HEK293T (cell line): ENCODE measurements around the gene SAA1.

Experiments
- CTCF ChIA-PET: fragments of 350-600 bp; formaldehyde crosslinking; extraction: SDS; loops from one replicate; lab custom pipeline; 2021; ENCODE audit warnings: antibody characterized with exemption, inconsistent platforms; lab: Yijun Ruan, JAX
- POLR2A ChIA-PET: fragments of 350-600 bp; formaldehyde crosslinking; extraction: SDS; loops from one replicate; lab custom pipeline; 2020; ENCODE audit warnings: antibody characterized with exemption, inconsistent platforms; lab: Yijun Ruan, JAX
- DNase-seq: peaks from one replicate; pipeline ENCODE4 v3.0.0; 2012; ENCODE audit warnings: mixed read lengths; ENCODE audit errors: extremely low spot score
- ARNT ChIP-seq: fragments of 450-650 bp; IDR thresholded peaks from 2 replicates; pipeline ENCODE4 v1.6.1; 2017; ENCODE audit warnings: mild to moderate bottlenecking
- BHLHE40 ChIP-seq: fragments of 450-650 bp; IDR thresholded peaks from 2 replicates; pipeline ENCODE4 v1.6.1; 2016; ENCODE audit warnings: mild to moderate bottlenecking, moderate library complexity, borderline replicate concordance
- CTBP1 ChIP-seq: fragments of 450-650 bp; IDR thresholded peaks from 2 replicates; pipeline ENCODE4 v1.6.1; 2016; ENCODE audit warnings: borderline replicate concordance
- ELF4 ChIP-seq: fragments of 450-650 bp; IDR thresholded peaks from 2 replicates; pipeline ENCODE4 v1.6.1; 2017; ENCODE audit warnings: antibody characterized with exemption
- FOXA1 ChIP-seq: fragments of 450-650 bp; IDR thresholded peaks from 2 replicates; pipeline ENCODE4 v1.6.1; 2016; ENCODE audit warnings: mild to moderate bottlenecking
- FOXK2 ChIP-seq: fragments of 450-650 bp; IDR thresholded peaks from 2 replicates; pipeline ENCODE4 v1.6.1; 2016; ENCODE audit warnings: mild to moderate bottlenecking
- FOXM1 ChIP-seq: fragments of 450-650 bp; IDR thresholded peaks from 2 replicates; pipeline ENCODE4 v1.6.1; 2017; ENCODE audit warnings: mild to moderate bottlenecking, borderline replicate concordance
- HDGF ChIP-seq: fragments of 450-650 bp; IDR thresholded peaks from 2 replicates; pipeline ENCODE4 v1.6.1; 2017; ENCODE audit warnings: antibody characterized with exemption, borderline replicate concordance
- L3MBTL2 ChIP-seq: fragments of 450-650 bp; conservative IDR thresholded peaks from 2 replicates; pipeline ENCODE4 v1.6.1; 2016; ENCODE audit warnings: mild to moderate bottlenecking
- LEF1 ChIP-seq: fragments of 450-650 bp; IDR thresholded peaks from 2 replicates; pipeline ENCODE4 v1.6.1; 2017; ENCODE audit warnings: mild to moderate bottlenecking, borderline replicate concordance
- NFRKB ChIP-seq: fragments of 450-650 bp; IDR thresholded peaks from 2 replicates; pipeline ENCODE4 v1.6.1; 2016; ENCODE audit warnings: mild to moderate bottlenecking, moderate library complexity
- SP1 ChIP-seq: fragments of 450-650 bp; IDR thresholded peaks from 2 replicates; pipeline ENCODE4 v1.6.1; 2017
- SUZ12 ChIP-seq: fragments of 450-650 bp; IDR thresholded peaks from 2 replicates; pipeline ENCODE4 v1.6.1; 2016; ENCODE audit warnings: mild to moderate bottlenecking
- TARDBP ChIP-seq: fragments of 450-650 bp; IDR thresholded peaks from 2 replicates; pipeline ENCODE4 v1.6.1; 2016
- ZNF384 ChIP-seq: fragments of 450-650 bp; IDR thresholded peaks from 2 replicates; pipeline ENCODE4 v1.6.1; 2016
- TF ChIP-seq, protein P1 (sequence below): fragments of 450-650 bp; IDR thresholded peaks from 2 replicates; pipeline ENCODE4 v1.6.1; 2016

Gene SAA1

GRCh38 chr11:18315893-18316292 is 49.8 kb downstream of the SAA1 start:
- DNase-seq = no peak
- ChIA-PET CTCF (interaction anchor here (0.6 kb wide), 1 partner anchor 182 kb away, joined by 3 read pairs; no protein-coding TSS in a partner anchor), POLR2A (interaction anchor here (0.9 kb wide), 1 partner anchor 26 kb away, joined by 3 read pairs; no protein-coding TSS in a partner anchor)
- TF ChIP-seq FOXM1 (no peak), L3MBTL2 (no peak), ZNF384 (no peak), SUZ12 (no peak), CTBP1 (no peak), SP1 (no peak), NFRKB (no peak), HDGF (no peak), FOXA1 (no peak), BHLHE40 (no peak), ARNT (no peak), FOXK2 (no peak), TARDBP (no peak), LEF1 (no peak), ELF4 (no peak)
- TF ChIP-seq, protein P1, sequence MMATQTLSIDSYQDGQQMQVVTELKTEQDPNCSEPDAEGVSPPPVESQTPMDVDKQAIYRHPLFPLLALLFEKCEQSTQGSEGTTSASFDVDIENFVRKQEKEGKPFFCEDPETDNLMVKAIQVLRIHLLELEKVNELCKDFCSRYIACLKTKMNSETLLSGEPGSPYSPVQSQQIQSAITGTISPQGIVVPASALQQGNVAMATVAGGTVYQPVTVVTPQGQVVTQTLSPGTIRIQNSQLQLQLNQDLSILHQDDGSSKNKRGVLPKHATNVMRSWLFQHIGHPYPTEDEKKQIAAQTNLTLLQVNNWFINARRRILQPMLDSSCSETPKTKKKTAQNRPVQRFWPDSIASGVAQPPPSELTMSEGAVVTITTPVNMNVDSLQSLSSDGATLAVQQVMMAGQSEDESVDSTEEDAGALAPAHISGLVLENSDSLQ = no peak

DNA sequence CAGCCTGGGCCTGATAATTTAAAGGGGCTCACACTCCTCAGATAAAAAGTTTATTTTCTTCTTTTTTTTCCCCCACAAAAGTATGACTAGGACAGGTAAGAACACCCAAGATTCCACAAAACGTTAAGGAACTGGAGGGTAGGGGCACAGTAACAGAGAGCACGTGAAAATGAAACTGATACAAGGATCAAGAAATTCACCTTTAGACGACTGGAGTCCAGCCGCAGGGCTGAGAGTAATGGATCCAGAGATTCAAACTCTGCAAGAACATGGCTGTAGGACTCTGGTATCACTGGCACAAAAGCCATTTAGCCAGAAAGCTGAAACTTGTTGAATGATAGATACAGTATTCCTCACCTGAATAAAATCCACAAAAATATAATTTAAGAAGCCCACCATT is 51.5 kb downstream of the SAA1 start:
- POLR2A ChIA-PET = no interaction called here
- no peak for TF ChIP-seq FOXM1
- no peak for TF ChIP-seq BHLHE40
- TF ChIP-seq HDGF = no peak
- TF ChIP-seq FOXA1 = no peak
- no peak for TF ChIP-seq LEF1
- no peak for TF ChIP-seq TARDBP
- no peak for TF ChIP-seq CTBP1
- no peak for TF ChIP-seq SP1
- TF ChIP-seq, protein P1 = no peak
- TF ChIP-seq NFRKB = no peak
- no peak for TF ChIP-seq ZNF384
- no peak for TF ChIP-seq ELF4
- TF ChIP-seq SUZ12 = no peak
- no peak for TF ChIP-seq L3MBTL2
- no peak for DNase-seq
- CTCF ChIA-PET = no interaction called here
